ENCODE measurements around the gene MSH5.

Gene MSH5

GRCh38 chr6:31778999-31779885 is 39.4 kb downstream of the MSH5 start:
- H3K27ac ChIP-seq = no peak overlapping the region
- DNase-seq (ENCODE audit: low spot score) = no peak
- H3K4me3 ChIP-seq = no peak overlapping the region
- no peak for TF ChIP-seq CTCF (IDR thresholded peaks at IDR 0.05)

- no peak for DNase-seq (ENCODE audit: low spot score)
- TF ChIP-seq CTCF (IDR thresholded peaks at IDR 0.05) = no peak
- H3K27ac ChIP-seq = no peak overlapping the region
- no peak overlapping the region for H3K4me3 ChIP-seq
Measured at GRCh38 chr6:31779908-31780307, 40.1 kb downstream of the MSH5 start.

DNA sequence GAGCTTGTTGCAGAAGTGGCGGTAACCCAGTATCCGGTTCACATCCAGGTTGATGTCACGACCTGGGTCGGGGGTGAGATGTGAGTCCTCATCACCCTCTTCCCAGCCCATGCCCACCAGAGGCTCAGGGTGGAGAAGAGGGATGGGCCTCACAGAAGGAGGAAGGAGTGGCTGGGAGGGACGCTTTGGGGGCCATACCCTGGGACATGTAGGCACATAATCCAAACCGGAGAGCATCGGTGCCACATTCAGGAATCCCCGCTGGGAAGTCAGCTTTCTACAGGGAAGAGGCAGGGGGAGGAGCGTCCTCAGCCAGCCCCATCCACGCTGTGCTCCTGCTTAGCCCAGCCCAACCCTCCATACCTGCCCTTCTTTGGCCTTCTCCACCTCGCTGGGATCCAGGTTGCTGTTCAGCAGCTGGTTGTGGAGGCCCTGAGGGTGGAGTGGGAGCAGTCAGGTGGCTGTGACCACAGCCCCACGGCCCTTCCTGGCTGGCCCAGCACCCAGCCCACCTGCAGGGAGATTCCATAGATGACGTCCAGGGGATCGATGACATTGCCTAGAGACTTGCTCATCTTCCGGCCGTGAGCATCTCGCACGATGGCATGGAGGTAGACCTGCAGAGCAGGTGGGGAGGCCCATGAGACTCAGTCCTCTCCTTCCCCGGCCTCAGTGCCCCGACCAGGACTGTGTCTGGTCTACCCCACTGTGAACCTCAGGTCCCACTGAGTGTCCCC is 40.9 kb downstream of the MSH5 start:
- H3K4me3 ChIP-seq = no peak overlapping the region

GRCh38 chr6:31781244-31782125 is 41.7 kb downstream of the MSH5 start:
- TF ChIP-seq CTCF (IDR thresholded peaks at IDR 0.05) = no peak
- no peak for DNase-seq (ENCODE audit: low spot score)
- Histone ChIP-seq H3K27ac (no peak overlapping the region), H3K4me3 (no peak overlapping the region)

More for the DNA sequence above, 40.9 kb downstream of the MSH5 start:
- no peak overlapping the region for H3K27ac ChIP-seq
- DNase-seq (ENCODE audit: low spot score) = no peak
- no peak for TF ChIP-seq CTCF (IDR thresholded peaks at IDR 0.05)

DNA sequence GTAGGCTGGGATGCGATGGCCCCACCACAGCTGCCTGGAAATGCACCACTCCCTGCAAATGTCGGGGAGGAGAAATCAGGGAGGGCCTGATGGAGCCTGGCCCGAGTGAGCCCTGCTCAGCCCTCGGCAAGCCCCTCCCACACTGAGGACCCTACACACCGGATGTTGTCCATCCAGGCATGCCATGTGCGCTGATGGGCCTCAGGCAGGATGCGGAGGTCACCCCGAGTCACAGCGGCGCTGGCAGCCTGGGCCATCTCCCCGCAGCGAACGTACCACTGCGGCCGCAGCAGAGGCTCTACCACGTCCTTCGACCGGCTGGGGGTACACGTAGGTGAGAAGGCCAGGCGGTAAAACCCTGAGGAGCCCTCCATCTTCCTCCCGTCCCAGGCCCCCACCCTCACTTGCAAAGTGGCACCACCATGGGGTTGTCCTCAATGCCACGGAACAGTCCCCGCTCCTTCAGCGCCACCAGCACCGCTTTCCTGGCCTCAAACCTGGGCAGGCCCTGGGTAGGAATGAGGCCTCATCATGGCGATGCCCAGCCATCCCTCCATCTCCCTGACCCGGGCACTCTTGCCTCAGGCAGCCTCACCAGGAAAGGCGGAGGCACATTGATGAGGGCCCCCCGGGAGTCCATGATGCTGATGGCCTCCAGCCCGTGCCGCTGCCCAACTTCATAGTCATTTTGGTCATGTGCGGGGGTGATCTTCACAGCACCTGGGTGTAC is 42.5 kb downstream of the MSH5 start:
- no peak overlapping the region for H3K4me3 ChIP-seq
- no peak for DNase-seq (ENCODE audit: low spot score)
- H3K27ac ChIP-seq = no peak overlapping the region
- TF ChIP-seq CTCF (IDR thresholded peaks at IDR 0.05) = no peak
